ENCODE measurements around the gene ARPP21.
"Not testable (repeated sequence)": the region's sequence is repeated elsewhere in the genome, so short reads cannot be mapped to it uniquely, and the experiment has no call there.

The ARPP21 gene

GRCh38 chr3:35782355-35782754, 143.0 kb downstream of the ARPP21 start:
- no peak for DNase-seq

- DNase-seq: no peak
Observed at GRCh38 chr3:35784169-35784568, 144.8 kb downstream of the ARPP21 start.

GRCh38 chr3:35785234-35785888, 146.0 kb downstream of the ARPP21 start:
- no peak for DNase-seq

GRCh38 chr3:35787936-35788335, 148.6 kb downstream of the ARPP21 start:
- no peak for DNase-seq

GRCh38 chr3:35789042-35789831, 149.9 kb downstream of the ARPP21 start:
- DNase-seq: no peak

GRCh38 chr3:35790764-35791163, 151.4 kb downstream of the ARPP21 start:
- DNase-seq: no peak

- no peak for DNase-seq
Observed at GRCh38 chr3:35793667-35794066, 154.3 kb downstream of the ARPP21 start.

- no peak for DNase-seq
Observed at GRCh38 chr3:35800960-35801459, 161.7 kb downstream of the ARPP21 start.

GRCh38 chr3:35814531-35814930, 175.2 kb downstream of the ARPP21 start:
- no peak for DNase-seq

GRCh38 chr3:35815796-35816195, 176.5 kb downstream of the ARPP21 start:
- not testable (repeated sequence) for DNase-seq

- no peak for DNase-seq
Observed at GRCh38 chr3:35817216-35817615, 177.9 kb downstream of the ARPP21 start.

GRCh38 chr3:35832140-35832571, 192.8 kb downstream of the ARPP21 start:
- no peak for DNase-seq

Data from fibroblast of skin of right biceps (primary cell).